Dermis lymphatic vessel endothelial cell (primary cell): Measurements from ENCODE around the gene GSTM1. TPM values are rescaled to one million over a fixed set of nuclear protein-coding genes. Genes with fewer than 3 reads are reported as not detected.

Experiments
- total RNA-seq: library from RNA; depleted of rRNA; stranded (reverse); fragments of >200 nt; gene quantifications from 2 replicates; pipeline ENCODE4 v1.2.1, GENCODE V29; 2014

GSTM1 gene
- 2.9 TPM in 1 of 2 replicates, not detected in the other for total RNA-seq

GRCh38 chr1:109687641-109688499, at the start of gene GSTM1:
GSTM1 (plus strand) TSS chr1:109687817; CDS start chr1:109687874, 57 bp downstream.

GRCh38 chr1:109655615-109656519, 31.8 kb upstream of the GSTM1 start, which contains the start of gene GSTM4:
GSTM4 (plus strand) TSS chr1:109656099; CDS start chr1:109656390, 291 bp downstream.

DNA sequence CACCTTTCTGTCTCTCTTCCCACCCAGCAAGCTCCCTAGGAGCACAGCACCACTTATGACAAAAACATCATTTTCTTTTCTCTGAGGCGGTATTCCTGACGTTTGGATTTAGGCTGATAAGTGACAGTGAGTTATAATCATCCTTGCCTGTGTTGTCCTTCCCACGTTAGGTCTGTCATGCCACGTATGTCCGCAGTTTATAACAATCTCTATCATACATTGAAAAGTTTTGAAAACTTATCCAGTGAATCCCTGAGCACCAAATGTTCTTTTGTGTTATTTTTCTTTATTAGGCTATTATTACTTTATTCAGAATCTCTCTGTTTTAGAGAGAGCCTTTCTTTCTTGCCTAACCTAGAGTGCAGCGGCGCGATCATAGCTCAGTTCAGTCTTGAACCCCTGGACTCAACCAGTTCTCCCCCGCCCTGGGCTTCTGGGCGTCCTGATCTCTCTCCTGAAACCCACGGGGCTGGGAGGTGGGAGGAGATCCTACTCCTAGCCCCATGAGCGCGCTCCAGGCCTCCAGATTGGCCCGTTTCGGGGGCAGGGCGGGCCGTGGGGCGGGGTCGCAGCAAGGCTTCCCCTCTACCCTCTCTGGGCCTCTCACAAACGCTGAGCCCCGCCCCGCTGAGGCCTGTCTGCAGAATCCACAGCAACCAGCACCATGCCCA, 20.0 kb upstream of the GSTM1 start, which contains the start of gene GSTM2:
Gene GSTM2 (plus strand): TSS at position 606 of the 671 bp plus-strand sequence. CDS start 59 bp downstream, at position 665.

GRCh38 chr1:109711593-109712320, 24.1 kb downstream of the GSTM1 start, which contains the start of gene GSTM5:
GSTM5 (plus strand) TSS chr1:109712251; CDS start chr1:109712313, 62 bp downstream.

GRCh38 chr1:109740615-109741373, 53.2 kb downstream of the GSTM1 start, which contains the start of gene GSTM3:
GSTM3 (minus strand) TSS chr1:109741038; CDS start chr1:109740287, 751 bp downstream.

Other genes with a start within 250 kb of the GSTM1 start
- gene SYPL2, start 221.3 kb upstream of the GSTM1 start, total RNA-seq, result under 0.01 TPM in 1 of 2 replicates, not detected in the other
- gene ATXN7L2, start 203.9 kb upstream of the GSTM1 start, total RNA-seq, result 0.76 and 1.3 TPM in 2 replicates
- 4.7 and 5.5 TPM in 2 replicates for gene CYB561D1, start 193.7 kb upstream of the GSTM1 start, total RNA-seq
- 1.2 and 1.7 TPM in 2 replicates for gene AMIGO1, start 178.1 kb upstream of the GSTM1 start, total RNA-seq
- 0.11 and 0.17 TPM in 2 replicates for gene GPR61, start 147.9 kb upstream of the GSTM1 start, total RNA-seq
- gene GNAI3, start 139.2 kb upstream of the GSTM1 start, total RNA-seq, result 11.8 and 13.5 TPM in 2 replicates
- gene GNAT2, start 68.2 kb upstream of the GSTM1 start, total RNA-seq, result 0.11 and 0.17 TPM in 2 replicates
- 20.9 and 22.6 TPM in 2 replicates for gene AMPD2, start 68.0 kb upstream of the GSTM1 start, total RNA-seq
- gene GSTM4, start 31.7 kb upstream of the GSTM1 start, total RNA-seq, result 0.95 and 1.4 TPM in 2 replicates
- 1.2 and 1.7 TPM in 2 replicates for gene GSTM2, start 19.8 kb upstream of the GSTM1 start, total RNA-seq
- gene GSTM5, start 24.4 kb downstream of the GSTM1 start, total RNA-seq, result 0.11 TPM in 1 of 2 replicates, not detected in the other
- 41.9 and 88.1 TPM in 2 replicates for gene GSTM3, start 53.2 kb downstream of the GSTM1 start, total RNA-seq
- not detected in 2 replicates for gene EPS8L3, start 76.1 kb downstream of the GSTM1 start, total RNA-seq
- gene CSF1, start 223.0 kb downstream of the GSTM1 start, total RNA-seq, result 3.9 and 5.9 TPM in 2 replicates